Esophagus squamous epithelium (tissue), 4 donors: ENCODE measurements around the gene ALOXE3.

ENCODE experiments used
- CTCF ChIP-seq, 6 experiments: fragments of 450-650 bp in 4 of 6; fragments of 200-600 bp in 2 of 6; sonication (generic) in 2 of 6; IDR thresholded peaks; one replicate each; pipeline ENCODE4 v1.5.1; 2016 to 2019; ENCODE audit warnings: antibody characterized with exemption in 6 of 6, mild to moderate bottlenecking in 4 of 6, moderate library complexity in 4 of 6
- POLR2A ChIP-seq, 4 donors: fragments of 450-650 bp; IDR thresholded peaks; one replicate each; pipeline ENCODE4 v1.6.1; 2017; ENCODE audit warnings: antibody characterized with exemption in 4 of 4, mild to moderate bottlenecking in 4 of 4, moderate library complexity in 3 of 4

GRCh38 chr17:8151120-8151640, 32.9 kb upstream of the ALOXE3 start:
- TF ChIP-seq CTCF (IDR thresholded peaks at IDR 0.05) (peak in 1 of 6 experiments; percentile 27), POLR2A (IDR thresholded peaks at IDR 0.05) (peak in 2 of 4 donors; percentile 27 to 70)
